Measurements from ENCODE around the gene MOB1B.
"Not testable (repeated sequence)": the region's sequence is repeated elsewhere in the genome, so short reads cannot be mapped to it uniquely, and the experiment has no call there.

The MOB1B gene

DNA sequence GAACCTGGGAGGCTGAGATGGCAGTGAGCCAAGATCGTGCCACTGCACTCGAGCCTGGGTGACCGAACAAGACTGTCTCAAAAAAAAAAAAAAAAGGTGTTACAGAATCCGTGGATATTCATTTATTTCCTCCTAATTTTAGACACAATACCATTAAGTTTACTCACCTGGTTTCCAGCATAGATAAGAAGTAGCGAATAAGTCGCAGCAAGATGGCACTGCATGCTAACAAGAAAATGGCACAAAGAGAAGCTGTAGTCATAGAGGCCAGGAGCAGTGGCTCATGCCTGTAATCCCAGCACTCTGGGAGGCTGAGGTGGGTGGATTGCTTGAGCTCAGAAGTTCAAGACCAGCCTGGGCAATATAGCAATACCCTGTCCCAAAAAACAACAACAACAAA lies 17.0 kb upstream of the MOB1B start:
- Histone ChIP-seq H3K9me3 (ENCODE audit: control insufficient read depth, low read length) (no peaks in the 10 kb centered on the region), H3K4me1 (ENCODE audit: control insufficient read depth, insufficient read depth, low read length, poor library complexity, severe bottlenecking) (no peaks in the 10 kb centered on the region), H3K36me3 (ENCODE audit: control insufficient read depth, insufficient read depth, low read length) (no peaks in the 10 kb centered on the region), H3K4me3 (ENCODE audit: extremely low read depth, insufficient read depth, low read length, poor library complexity, severe bottlenecking) (no peak overlapping the region), H3K27ac (ENCODE audit: low read depth, low read length, severe bottlenecking) (no peak overlapping the region)
- WGBS, 2 experiments (ENCODE audit: insufficient coverage in 2 of 2) = 90 to 94% methylated on average over 3 to 4 of the region's 6 CpGs

- Histone ChIP-seq H3K9me3 (ENCODE audit: control insufficient read depth, low read length) (no peaks in the 10 kb centered on the region), H3K27ac (ENCODE audit: low read depth, low read length, severe bottlenecking) (no peak overlapping the region), H3K4me3 (ENCODE audit: extremely low read depth, insufficient read depth, low read length, poor library complexity, severe bottlenecking) (no peak overlapping the region), H3K4me1 (ENCODE audit: control insufficient read depth, insufficient read depth, low read length, poor library complexity, severe bottlenecking) (no peaks in the 10 kb centered on the region), H3K36me3 (ENCODE audit: control insufficient read depth, insufficient read depth, low read length) (no peaks in the 10 kb centered on the region)
- WGBS, 2 experiments (ENCODE audit: insufficient coverage in 2 of 2) = 96 to 98% methylated on average over 9 to 10 of the region's 11 CpGs
Measured at GRCh38 chr4:70892086-70892769, 9.9 kb upstream of the MOB1B start.

GRCh38 chr4:70893790-70894189 lies 8.4 kb upstream of the MOB1B start:
- no peak overlapping the region for H3K4me3 ChIP-seq (ENCODE audit: extremely low read depth, insufficient read depth, low read length, poor library complexity, severe bottlenecking)
- no peaks in the 10 kb centered on the region for H3K9me3 ChIP-seq (ENCODE audit: control insufficient read depth, low read length)
- H3K4me1 ChIP-seq (ENCODE audit: control insufficient read depth, insufficient read depth, low read length, poor library complexity, severe bottlenecking) = no peaks in the 10 kb centered on the region
- no peak overlapping the region for H3K27ac ChIP-seq (ENCODE audit: low read depth, low read length, severe bottlenecking)
- no peaks in the 10 kb centered on the region for H3K36me3 ChIP-seq (ENCODE audit: control insufficient read depth, insufficient read depth, low read length)
- 72 to 77% methylated on average over 4 to 5 of the region's 7 CpGs for WGBS, 2 experiments (ENCODE audit: insufficient coverage in 2 of 2)

- Histone ChIP-seq H3K27ac (ENCODE audit: low read depth, low read length, severe bottlenecking) (peak overlapping the region; percentile 29), H3K36me3 (ENCODE audit: control insufficient read depth, insufficient read depth, low read length) (no peaks in the 10 kb centered on the region), H3K4me1 (ENCODE audit: control insufficient read depth, insufficient read depth, low read length, poor library complexity, severe bottlenecking) (no peaks in the 10 kb centered on the region), H3K9me3 (ENCODE audit: control insufficient read depth, low read length) (no peaks in the 10 kb centered on the region), H3K4me3 (ENCODE audit: extremely low read depth, insufficient read depth, low read length, poor library complexity, severe bottlenecking) (no peak overlapping the region)
- 75 to 85% methylated on average over 2 of the region's 2 CpGs for WGBS, 2 experiments (ENCODE audit: insufficient coverage in 2 of 2)
Measured at GRCh38 chr4:70895405-70895804, 6.8 kb upstream of the MOB1B start.

GRCh38 chr4:70895811-70896491 lies 6.2 kb upstream of the MOB1B start:
- H3K27ac ChIP-seq (ENCODE audit: low read depth, low read length, severe bottlenecking) = peak overlapping the region; percentile 29
- H3K9me3 ChIP-seq (ENCODE audit: control insufficient read depth, low read length) = no peaks in the 10 kb centered on the region
- WGBS, 2 experiments (ENCODE audit: insufficient coverage in 2 of 2) = 81 to 90% methylated on average over 3 of the region's 5 CpGs
- H3K36me3 ChIP-seq (ENCODE audit: control insufficient read depth, insufficient read depth, low read length) = no peaks in the 10 kb centered on the region
- H3K4me3 ChIP-seq (ENCODE audit: extremely low read depth, insufficient read depth, low read length, poor library complexity, severe bottlenecking) = no peak overlapping the region
- no peaks in the 10 kb centered on the region for H3K4me1 ChIP-seq (ENCODE audit: control insufficient read depth, insufficient read depth, low read length, poor library complexity, severe bottlenecking)

DNA sequence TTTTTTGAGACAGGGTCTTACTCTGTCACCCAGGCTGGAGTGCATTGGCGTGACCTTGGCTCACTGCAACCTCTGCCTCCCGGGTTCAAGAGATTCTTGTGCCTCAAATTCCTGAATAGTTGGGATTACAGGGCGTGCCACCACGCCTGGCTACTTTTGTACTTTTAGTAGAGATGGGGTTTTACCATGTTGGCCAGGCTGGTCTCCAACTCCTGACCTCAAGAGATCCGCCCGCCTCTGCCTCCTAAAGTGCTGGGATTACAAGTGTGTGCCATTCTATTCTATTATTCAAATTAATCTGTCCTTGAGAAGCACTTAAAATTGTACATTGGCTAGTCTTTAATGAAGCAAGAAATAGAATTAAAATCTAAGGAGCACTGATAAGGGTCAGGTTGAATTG lies 3.6 kb upstream of the MOB1B start:
- not testable (repeated sequence) for H3K4me3 ChIP-seq (ENCODE audit: extremely low read depth, insufficient read depth, low read length, poor library complexity, severe bottlenecking); H3K27ac ChIP-seq (ENCODE audit: low read depth, low read length, severe bottlenecking); H3K36me3 ChIP-seq (ENCODE audit: control insufficient read depth, insufficient read depth, low read length); H3K4me1 ChIP-seq (ENCODE audit: control insufficient read depth, insufficient read depth, low read length, poor library complexity, severe bottlenecking); H3K9me3 ChIP-seq (ENCODE audit: control insufficient read depth, low read length)
- WGBS, 2 experiments (ENCODE audit: insufficient coverage in 2 of 2) = 83 to 95% methylated on average over 2 to 3 of the region's 6 CpGs

DNA sequence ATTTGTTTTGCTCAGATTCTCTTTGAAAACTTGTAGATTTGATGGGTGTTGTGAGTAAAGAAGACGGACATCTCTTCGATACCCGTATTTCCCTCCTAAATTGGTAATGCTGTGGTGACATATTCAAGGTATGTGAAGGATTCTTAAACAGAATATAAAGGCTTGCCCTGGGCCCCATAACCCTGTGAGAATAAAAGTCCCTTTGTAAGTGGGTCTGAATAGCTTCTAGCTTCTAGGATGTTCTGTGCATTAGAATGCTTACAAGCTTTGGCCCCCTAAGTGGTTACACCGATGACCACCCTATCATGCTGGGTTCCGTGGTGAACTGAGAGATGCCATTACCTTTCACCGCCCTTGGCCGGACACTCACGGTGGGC lies 574 bp upstream of the MOB1B start:
- 36 to 38% methylated on average over 8 of the region's 8 CpGs for WGBS, 2 experiments (ENCODE audit: insufficient coverage in 2 of 2)
- no peaks in the 10 kb centered on the region for H3K4me1 ChIP-seq (ENCODE audit: control insufficient read depth, insufficient read depth, low read length, poor library complexity, severe bottlenecking)
- H3K4me3 ChIP-seq (ENCODE audit: extremely low read depth, insufficient read depth, low read length, poor library complexity, severe bottlenecking) = peak overlapping the region; percentile 93
- H3K36me3 ChIP-seq (ENCODE audit: control insufficient read depth, insufficient read depth, low read length) = peaks cover 25% of the 10 kb centered on the region
- H3K9me3 ChIP-seq (ENCODE audit: control insufficient read depth, low read length) = no peaks in the 10 kb centered on the region
- H3K27ac ChIP-seq (ENCODE audit: low read depth, low read length, severe bottlenecking) = peak overlapping the region; percentile 85

- peak overlapping the region; percentile 93 for H3K4me3 ChIP-seq (ENCODE audit: extremely low read depth, insufficient read depth, low read length, poor library complexity, severe bottlenecking)
- H3K9me3 ChIP-seq (ENCODE audit: control insufficient read depth, low read length) = no peaks in the 10 kb centered on the region
- peaks cover 35% of the 10 kb centered on the region for H3K36me3 ChIP-seq (ENCODE audit: control insufficient read depth, insufficient read depth, low read length)
- WGBS, 2 experiments (ENCODE audit: insufficient coverage in 2 of 2) = 0% methylated on average over 38 of the region's 48 CpGs
- H3K4me1 ChIP-seq (ENCODE audit: control insufficient read depth, insufficient read depth, low read length, poor library complexity, severe bottlenecking) = no peaks in the 10 kb centered on the region
- H3K27ac ChIP-seq (ENCODE audit: low read depth, low read length, severe bottlenecking) = peak overlapping the region; percentile 85
Measured at GRCh38 chr4:70902577-70903290, 565 bp downstream of the MOB1B start.

DNA sequence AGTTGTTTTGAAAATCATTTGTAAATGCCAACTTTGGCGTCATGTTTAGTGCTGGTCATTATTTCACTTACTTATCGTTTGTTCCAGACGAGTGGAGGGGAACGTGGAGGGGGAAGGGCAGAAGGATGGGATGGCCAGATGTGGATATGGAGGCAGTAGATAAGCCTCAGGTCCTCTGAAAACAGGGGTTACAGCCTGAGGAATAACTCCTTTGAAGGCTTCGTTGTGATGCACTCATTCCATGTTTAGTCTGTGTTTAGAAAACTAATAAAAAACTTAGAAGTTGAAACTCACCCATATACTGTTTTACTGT lies 1.1 kb downstream of the MOB1B start:
- Histone ChIP-seq H3K4me1 (ENCODE audit: control insufficient read depth, insufficient read depth, low read length, poor library complexity, severe bottlenecking) (no peaks in the 10 kb centered on the region), H3K36me3 (ENCODE audit: control insufficient read depth, insufficient read depth, low read length) (peaks cover 40% of the 10 kb centered on the region), H3K27ac (ENCODE audit: low read depth, low read length, severe bottlenecking) (peak overlapping the region; percentile 85), H3K9me3 (ENCODE audit: control insufficient read depth, low read length) (no peaks in the 10 kb centered on the region), H3K4me3 (ENCODE audit: extremely low read depth, insufficient read depth, low read length, poor library complexity, severe bottlenecking) (peak overlapping the region; percentile 93)
- WGBS, 2 experiments (ENCODE audit: insufficient coverage in 2 of 2) = 0 to 3% methylated on average over 3 to 4 of the region's 5 CpGs

DNA sequence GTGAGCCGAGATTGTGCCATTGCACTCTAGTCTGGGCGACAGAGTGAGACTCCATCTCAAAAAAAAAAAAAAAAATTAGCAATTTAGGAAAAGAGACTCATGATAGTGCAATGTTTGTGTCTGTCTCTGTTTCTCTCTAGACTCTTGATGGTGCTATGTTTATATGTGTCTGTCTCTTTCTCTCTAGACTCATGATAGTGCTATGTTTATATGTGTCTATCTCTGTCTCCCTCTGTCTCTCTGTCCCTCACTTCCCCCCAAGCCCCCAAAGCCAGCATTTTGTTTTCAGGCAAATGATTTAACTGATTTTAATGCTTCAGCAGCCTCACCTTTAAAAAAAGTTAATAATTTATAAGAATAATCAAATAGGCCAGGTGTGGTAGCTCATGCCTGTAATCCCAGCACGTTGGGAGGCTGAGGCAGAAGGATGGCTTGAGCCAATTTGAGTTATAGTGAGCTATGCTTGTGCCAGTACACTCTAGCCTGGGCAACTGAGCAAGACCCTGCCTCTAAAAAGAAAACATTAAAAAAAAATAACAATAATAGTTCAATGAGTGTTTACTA lies 6.9 kb downstream of the MOB1B start:
- peaks cover 63% of the 10 kb centered on the region for H3K36me3 ChIP-seq (ENCODE audit: control insufficient read depth, insufficient read depth, low read length)
- no peaks in the 10 kb centered on the region for H3K4me1 ChIP-seq (ENCODE audit: control insufficient read depth, insufficient read depth, low read length, poor library complexity, severe bottlenecking)
- no peaks in the 10 kb centered on the region for H3K9me3 ChIP-seq (ENCODE audit: control insufficient read depth, low read length)
- no peak overlapping the region for H3K27ac ChIP-seq (ENCODE audit: low read depth, low read length, severe bottlenecking)
- 86 to 90% methylated on average over 1 of the region's 3 CpGs for WGBS, 2 experiments (ENCODE audit: insufficient coverage in 2 of 2)
- no peak overlapping the region for H3K4me3 ChIP-seq (ENCODE audit: extremely low read depth, insufficient read depth, low read length, poor library complexity, severe bottlenecking)

Measured in mesodermal cell (in vitro differentiated cells).